K562 (cell line): ENCODE results near the gene USP32.

Experiments used
- L3MBTL2 ChIP-seq: fragments of 450-650 bp; IDR thresholded peaks from 2 replicates; pipeline ENCODE4 v1.6.1; 2016; ENCODE audit warnings: mild to moderate bottlenecking, moderate library complexity
- MAFG ChIP-seq: fragments of 450-650 bp; conservative IDR thresholded peaks from 2 replicates; pipeline ENCODE4 v1.6.1; 2016; ENCODE audit warnings: missing genetic modification characterization, missing compliant biosample characterization
- MAZ ChIP-seq, 2 experiments: fragments of 450-650 bp in 1 of 2; sonication (generic) in 1 of 2; formaldehyde crosslinking; IDR thresholded peaks in 1 of 2; conservative IDR thresholded peaks in 1 of 2; 2 replicates each; pipeline versions ENCODE4 v1.4.0 to v1.5.0; 2020; ENCODE audit warnings: mild to moderate bottlenecking in 1 of 2, missing genetic modification reagents in 1 of 2
- TEAD4 ChIP-seq, 2 experiments: sonication (generic) in 1 of 2; formaldehyde crosslinking in 1 of 2; IDR thresholded peaks; 2 replicates each; pipeline versions ENCODE4 v1.6.1 to v1.8.0; 2012 to 2022; ENCODE audit warnings: borderline replicate concordance in 1 of 2, inconsistent platforms in 1 of 2, low read length in 1 of 2, mild to moderate bottlenecking in 1 of 2, missing genetic modification reagents in 1 of 2

- TF ChIP-seq MAFG (tag) (no peak), MAZ (CRISPR knock-in tag; conservative IDR thresholded peaks at IDR 0.05 in 1 of 2, IDR thresholded peaks at IDR 0.05 in 1 of 2) (no peak), TEAD4 (IDR thresholded peaks at IDR 0.05; ENCODE audit: low read length) (no peak), TEAD4 (CRISPR knock-in tag; IDR thresholded peaks at IDR 0.05; ENCODE audit: borderline replicate concordance) (no peak), L3MBTL2 (no peak)
These were observed 223.3 kb downstream of the USP32 start for GRCh38 chr17:60168654-60169053.
